ENCODE data around the gene ACAP2.
"Not testable (repeated sequence)": the region's sequence is repeated elsewhere in the genome, so short reads cannot be mapped to it uniquely, and the experiment has no call there.

The ACAP2 gene, protein sequence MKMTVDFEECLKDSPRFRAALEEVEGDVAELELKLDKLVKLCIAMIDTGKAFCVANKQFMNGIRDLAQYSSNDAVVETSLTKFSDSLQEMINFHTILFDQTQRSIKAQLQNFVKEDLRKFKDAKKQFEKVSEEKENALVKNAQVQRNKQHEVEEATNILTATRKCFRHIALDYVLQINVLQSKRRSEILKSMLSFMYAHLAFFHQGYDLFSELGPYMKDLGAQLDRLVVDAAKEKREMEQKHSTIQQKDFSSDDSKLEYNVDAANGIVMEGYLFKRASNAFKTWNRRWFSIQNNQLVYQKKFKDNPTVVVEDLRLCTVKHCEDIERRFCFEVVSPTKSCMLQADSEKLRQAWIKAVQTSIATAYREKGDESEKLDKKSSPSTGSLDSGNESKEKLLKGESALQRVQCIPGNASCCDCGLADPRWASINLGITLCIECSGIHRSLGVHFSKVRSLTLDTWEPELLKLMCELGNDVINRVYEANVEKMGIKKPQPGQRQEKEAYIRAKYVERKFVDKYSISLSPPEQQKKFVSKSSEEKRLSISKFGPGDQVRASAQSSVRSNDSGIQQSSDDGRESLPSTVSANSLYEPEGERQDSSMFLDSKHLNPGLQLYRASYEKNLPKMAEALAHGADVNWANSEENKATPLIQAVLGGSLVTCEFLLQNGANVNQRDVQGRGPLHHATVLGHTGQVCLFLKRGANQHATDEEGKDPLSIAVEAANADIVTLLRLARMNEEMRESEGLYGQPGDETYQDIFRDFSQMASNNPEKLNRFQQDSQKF

DNA sequence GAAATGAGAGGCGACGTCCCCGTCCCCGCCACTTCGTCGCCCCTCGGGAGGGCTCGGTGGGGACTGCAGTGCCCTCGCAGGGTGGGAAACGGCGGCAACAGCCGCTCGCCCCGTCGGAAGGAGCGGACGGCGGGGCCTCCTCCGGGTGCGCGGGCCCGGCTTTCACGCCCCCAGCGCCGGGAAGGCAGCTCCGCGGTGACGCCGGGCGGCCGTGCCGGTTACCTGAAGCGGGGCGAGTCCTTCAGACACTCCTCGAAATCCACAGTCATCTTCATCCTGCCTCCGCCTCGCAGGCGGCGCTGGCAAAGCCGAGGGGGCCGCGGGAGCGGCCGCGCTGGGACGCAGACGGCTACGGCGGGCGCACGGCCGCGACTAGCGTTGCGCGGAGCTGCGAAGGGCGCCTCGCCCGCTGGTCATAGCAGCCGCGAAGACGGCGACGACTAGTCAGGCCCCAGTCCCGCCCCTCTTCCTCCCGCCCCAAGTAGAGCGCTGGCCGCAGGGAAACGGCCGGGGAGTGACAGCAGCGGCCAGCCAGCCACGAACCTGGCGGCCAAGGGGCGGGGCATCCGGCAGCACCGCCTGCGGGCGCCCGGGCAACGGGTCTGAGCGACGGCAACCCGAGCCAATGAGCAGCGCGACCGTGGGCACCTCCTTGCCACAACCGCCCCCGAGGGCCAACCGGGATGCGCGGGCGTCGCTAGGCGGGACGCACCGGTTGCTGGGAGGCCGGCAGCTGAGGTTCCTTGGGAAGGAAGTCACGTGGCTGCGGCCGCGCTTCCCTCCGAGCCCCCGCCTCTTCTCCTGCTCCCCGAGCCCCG, at the start of gene ACAP2:
TSS of gene ACAP2 (minus strand) at position 448 of the 818 bp plus-strand sequence. CDS start at position 275, 173 bp downstream.
- Histone ChIP-seq H3K27ac (ENCODE audit: low read length) (peak within 1 kb of the TSS; percentile 84), H3K27me3 (ENCODE audit: control insufficient read depth in 1 of 2, insufficient read depth in 2 of 2, low read length in 2 of 2) (no peaks in the 10 kb centered on the region), H3K4me1 (ENCODE audit: control insufficient read depth, insufficient read depth, low read length) (peaks cover 10% of the 10 kb centered on the region), H3K9ac (ENCODE audit: low read length in 2 of 2) (peak within 1 kb of the TSS; percentile 88 to 91), H3K4me3 (ENCODE audit: low read length in 2 of 2) (peak within 1 kb of the TSS; percentile 89 to 93), H3K9me3 (ENCODE audit: control insufficient read depth in 2 of 2, low read length in 2 of 2) (no peaks in the 10 kb centered on the region), H3K36me3 (ENCODE audit: control insufficient read depth in 2 of 2, insufficient read depth in 2 of 2, low read length in 2 of 2) (no peaks in the 10 kb centered on the region)

- peaks cover 3% of the 10 kb centered on the region for H3K4me1 ChIP-seq (ENCODE audit: control insufficient read depth, insufficient read depth, low read length)
- no peak overlapping the region for H3K4me3 ChIP-seq (ENCODE audit: low read length in 2 of 2)
- no peak overlapping the region for H3K9ac ChIP-seq (ENCODE audit: low read length in 2 of 2)
- H3K27me3 ChIP-seq (ENCODE audit: control insufficient read depth in 1 of 2, insufficient read depth in 2 of 2, low read length in 2 of 2): no peaks in the 10 kb centered on the region
- H3K36me3 ChIP-seq (ENCODE audit: control insufficient read depth in 2 of 2, insufficient read depth in 2 of 2, low read length in 2 of 2): no peaks in the 10 kb centered on the region
- no peak overlapping the region for H3K27ac ChIP-seq (ENCODE audit: low read length)
- no peaks in the 10 kb centered on the region for H3K9me3 ChIP-seq (ENCODE audit: control insufficient read depth in 2 of 2, low read length in 2 of 2)
Measured at GRCh38 chr3:195475614-195476013, 32.8 kb upstream of the ACAP2 start.

- H3K9me3 ChIP-seq (ENCODE audit: control insufficient read depth in 2 of 2, low read length in 2 of 2); H3K27ac ChIP-seq (ENCODE audit: low read length); H3K4me1 ChIP-seq (ENCODE audit: control insufficient read depth, insufficient read depth, low read length); H3K36me3 ChIP-seq (ENCODE audit: control insufficient read depth in 2 of 2, insufficient read depth in 2 of 2, low read length in 2 of 2); H3K27me3 ChIP-seq (ENCODE audit: control insufficient read depth in 1 of 2, insufficient read depth in 2 of 2, low read length in 2 of 2); H3K4me3 ChIP-seq (ENCODE audit: low read length in 2 of 2); H3K9ac ChIP-seq (ENCODE audit: low read length in 2 of 2): not testable (repeated sequence)
Measured at GRCh38 chr3:195475116-195475515, 32.3 kb upstream of the ACAP2 start.

- Histone ChIP-seq H3K4me1 (ENCODE audit: control insufficient read depth, insufficient read depth, low read length) (peaks cover 3% of the 10 kb centered on the region), H3K9me3 (ENCODE audit: control insufficient read depth in 2 of 2, low read length in 2 of 2) (no peaks in the 10 kb centered on the region), H3K36me3 (ENCODE audit: control insufficient read depth in 2 of 2, insufficient read depth in 2 of 2, low read length in 2 of 2) (no peaks in the 10 kb centered on the region), H3K27me3 (ENCODE audit: control insufficient read depth in 1 of 2, insufficient read depth in 2 of 2, low read length in 2 of 2) (no peaks in the 10 kb centered on the region), H3K9ac (ENCODE audit: low read length in 2 of 2) (no peak overlapping the region), H3K4me3 (ENCODE audit: low read length in 2 of 2) (no peak overlapping the region), H3K27ac (ENCODE audit: low read length) (no peak overlapping the region)
Measured at GRCh38 chr3:195468841-195469240, 26.0 kb upstream of the ACAP2 start.

- Histone ChIP-seq H3K27ac (ENCODE audit: low read length) (no peak overlapping the region), H3K4me3 (ENCODE audit: low read length in 2 of 2) (no peak overlapping the region), H3K36me3 (ENCODE audit: control insufficient read depth in 2 of 2, insufficient read depth in 2 of 2, low read length in 2 of 2) (no peaks in the 10 kb centered on the region), H3K27me3 (ENCODE audit: control insufficient read depth in 1 of 2, insufficient read depth in 2 of 2, low read length in 2 of 2) (no peaks in the 10 kb centered on the region), H3K9me3 (ENCODE audit: control insufficient read depth in 2 of 2, low read length in 2 of 2) (no peaks in the 10 kb centered on the region), H3K4me1 (ENCODE audit: control insufficient read depth, insufficient read depth, low read length) (peaks cover 3% of the 10 kb centered on the region), H3K9ac (ENCODE audit: low read length in 2 of 2) (no peak overlapping the region)
Measured at GRCh38 chr3:195468391-195468776, 25.6 kb upstream of the ACAP2 start.

- Histone ChIP-seq H3K9ac (ENCODE audit: low read length in 2 of 2) (no peak overlapping the region), H3K27ac (ENCODE audit: low read length) (no peak overlapping the region), H3K27me3 (ENCODE audit: control insufficient read depth in 1 of 2, insufficient read depth in 2 of 2, low read length in 2 of 2) (no peaks in the 10 kb centered on the region), H3K4me3 (ENCODE audit: low read length in 2 of 2) (no peak overlapping the region), H3K4me1 (ENCODE audit: control insufficient read depth, insufficient read depth, low read length) (peaks cover 3% of the 10 kb centered on the region), H3K36me3 (ENCODE audit: control insufficient read depth in 2 of 2, insufficient read depth in 2 of 2, low read length in 2 of 2) (no peaks in the 10 kb centered on the region), H3K9me3 (ENCODE audit: control insufficient read depth in 2 of 2, low read length in 2 of 2) (no peaks in the 10 kb centered on the region)
Measured at GRCh38 chr3:195467641-195468390, 25.0 kb upstream of the ACAP2 start.

GRCh38 chr3:195466251-195466650, 23.4 kb upstream of the ACAP2 start:
- H3K9me3 ChIP-seq (ENCODE audit: control insufficient read depth in 2 of 2, low read length in 2 of 2): no peaks in the 10 kb centered on the region
- no peak overlapping the region for H3K4me3 ChIP-seq (ENCODE audit: low read length in 2 of 2)
- H3K27ac ChIP-seq (ENCODE audit: low read length): no peak overlapping the region
- H3K36me3 ChIP-seq (ENCODE audit: control insufficient read depth in 2 of 2, insufficient read depth in 2 of 2, low read length in 2 of 2): no peaks in the 10 kb centered on the region
- H3K4me1 ChIP-seq (ENCODE audit: control insufficient read depth, insufficient read depth, low read length): peaks cover 4% of the 10 kb centered on the region
- H3K9ac ChIP-seq (ENCODE audit: low read length in 2 of 2): no peak overlapping the region
- no peaks in the 10 kb centered on the region for H3K27me3 ChIP-seq (ENCODE audit: control insufficient read depth in 1 of 2, insufficient read depth in 2 of 2, low read length in 2 of 2)

DNA sequence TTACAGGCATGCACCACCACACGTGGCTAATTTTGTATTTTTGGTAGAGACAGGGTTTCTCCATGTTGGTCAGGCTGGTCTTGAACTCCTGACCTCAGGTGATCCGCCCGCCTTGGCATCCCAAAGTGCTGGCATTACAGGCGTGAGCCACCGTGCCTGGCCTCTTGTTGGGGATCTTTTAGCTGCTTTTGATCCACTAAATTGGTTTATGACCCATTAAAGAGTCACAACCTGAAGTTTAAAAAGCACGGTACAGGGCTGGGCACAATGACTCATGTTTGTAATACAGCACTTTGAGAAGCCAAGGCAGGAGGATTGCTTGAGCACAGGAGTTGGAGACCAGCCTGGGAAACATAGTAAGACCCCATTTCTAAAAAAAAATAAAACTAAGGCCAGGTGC, 20.1 kb upstream of the ACAP2 start:
- not testable (repeated sequence) for H3K27ac ChIP-seq (ENCODE audit: low read length); H3K4me3 ChIP-seq (ENCODE audit: low read length in 2 of 2); H3K9ac ChIP-seq (ENCODE audit: low read length in 2 of 2); H3K4me1 ChIP-seq (ENCODE audit: control insufficient read depth, insufficient read depth, low read length); H3K36me3 ChIP-seq (ENCODE audit: control insufficient read depth in 2 of 2, insufficient read depth in 2 of 2, low read length in 2 of 2); H3K27me3 ChIP-seq (ENCODE audit: control insufficient read depth in 1 of 2, insufficient read depth in 2 of 2, low read length in 2 of 2); H3K9me3 ChIP-seq (ENCODE audit: control insufficient read depth in 2 of 2, low read length in 2 of 2)

GRCh38 chr3:195462308-195462610, 19.4 kb upstream of the ACAP2 start:
- H3K9me3 ChIP-seq (ENCODE audit: control insufficient read depth in 2 of 2, low read length in 2 of 2): no peaks in the 10 kb centered on the region
- no peaks in the 10 kb centered on the region for H3K27me3 ChIP-seq (ENCODE audit: control insufficient read depth in 1 of 2, insufficient read depth in 2 of 2, low read length in 2 of 2)
- H3K27ac ChIP-seq (ENCODE audit: low read length): no peak overlapping the region
- no peaks in the 10 kb centered on the region for H3K36me3 ChIP-seq (ENCODE audit: control insufficient read depth in 2 of 2, insufficient read depth in 2 of 2, low read length in 2 of 2)
- peaks cover 4% of the 10 kb centered on the region for H3K4me1 ChIP-seq (ENCODE audit: control insufficient read depth, insufficient read depth, low read length)
- no peak overlapping the region for H3K9ac ChIP-seq (ENCODE audit: low read length in 2 of 2)
- no peak overlapping the region for H3K4me3 ChIP-seq (ENCODE audit: low read length in 2 of 2)

DNA sequence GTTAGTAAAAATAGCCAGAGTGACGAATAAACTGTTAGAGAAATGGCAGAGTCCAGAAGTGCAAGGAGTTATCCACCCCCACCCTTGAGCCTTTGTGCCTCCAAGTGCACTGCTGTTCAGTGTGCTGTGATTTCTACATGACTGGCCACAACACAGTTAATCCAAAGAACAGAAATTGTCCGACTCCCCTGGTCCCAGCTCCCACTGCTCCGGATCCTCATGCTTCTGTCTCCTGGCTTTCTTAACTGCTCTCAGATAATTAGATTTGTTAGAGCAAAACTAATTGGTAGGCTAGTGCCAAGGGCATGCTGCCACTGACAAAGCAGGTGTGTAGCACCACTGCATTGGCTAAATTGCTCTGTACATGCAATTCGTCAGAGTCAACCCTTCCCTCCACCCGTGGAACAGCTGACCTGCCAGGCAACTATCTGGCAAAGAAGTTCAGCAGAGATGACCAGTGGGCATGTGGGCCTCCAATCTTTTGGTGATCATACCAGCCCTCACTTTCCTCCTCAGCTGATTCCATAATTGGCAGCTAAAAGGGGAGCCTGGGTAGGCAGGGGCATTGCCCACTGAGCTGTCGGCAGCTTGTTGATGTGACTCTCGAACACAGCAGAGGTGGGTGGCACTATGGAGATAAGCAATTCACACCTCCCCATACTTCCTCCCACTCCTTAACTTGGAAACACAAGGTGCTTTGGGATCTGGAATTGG, 18.9 kb upstream of the ACAP2 start:
- Histone ChIP-seq H3K9me3 (ENCODE audit: control insufficient read depth in 2 of 2, low read length in 2 of 2) (no peaks in the 10 kb centered on the region), H3K27me3 (ENCODE audit: control insufficient read depth in 1 of 2, insufficient read depth in 2 of 2, low read length in 2 of 2) (no peaks in the 10 kb centered on the region), H3K4me1 (ENCODE audit: control insufficient read depth, insufficient read depth, low read length) (peaks cover 4% of the 10 kb centered on the region), H3K4me3 (ENCODE audit: low read length in 2 of 2) (peak overlapping the region in 1 of 2 donors; percentile 44), H3K27ac (ENCODE audit: low read length) (no peak overlapping the region), H3K9ac (ENCODE audit: low read length in 2 of 2) (no peak overlapping the region), H3K36me3 (ENCODE audit: control insufficient read depth in 2 of 2, insufficient read depth in 2 of 2, low read length in 2 of 2) (no peaks in the 10 kb centered on the region)

Measured in stomach smooth muscle (tissue), 2 donors.